ENCODE results near the gene PKN3. TPM values are rescaled to one million over a fixed set of nuclear protein-coding genes. Genes with fewer than 3 reads are reported as not detected.

PKN3 gene
- total and polyA plus RNA-seq, 4 donors, result 0.61 to 4.2 (median 1.5) TPM

DNA sequence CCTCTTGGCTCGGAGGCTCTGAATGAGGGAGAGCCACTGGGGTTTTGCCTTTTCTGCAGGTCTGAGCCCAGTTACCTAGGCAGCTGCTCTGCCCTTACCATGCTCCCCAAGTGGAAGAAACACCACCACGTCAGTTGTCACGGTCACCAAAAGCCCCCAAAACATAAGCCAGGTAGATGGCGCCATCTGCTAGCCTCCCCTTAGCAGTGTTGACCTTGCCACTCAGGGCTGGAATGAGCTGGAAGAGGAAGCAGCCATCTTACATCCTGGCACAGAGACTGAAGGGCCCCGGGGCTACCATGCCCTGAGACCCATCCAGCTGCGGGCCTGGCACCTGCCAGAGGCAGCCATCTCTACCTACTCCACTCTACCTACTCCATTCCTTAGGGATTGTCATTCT is 62.1 kb downstream of the PKN3 start:
- Histone ChIP-seq H3K9ac (ENCODE audit: low read depth in 1 of 2, low read length in 2 of 2) (no peak overlapping the region), H3K4me3 (ENCODE audit: low read depth in 1 of 3, low read length in 3 of 3) (no peak overlapping the region), H3K9me3 (ENCODE audit: control insufficient read depth in 4 of 4, low read length in 3 of 4) (no peaks in the 10 kb centered on the region), H3K4me1 (ENCODE audit: control insufficient read depth in 4 of 4, insufficient read depth in 4 of 4, low read length in 3 of 4) (peaks cover 21 to 68% (median 55%) of the 10 kb centered on the region in 4 donors), H3K27me3 (ENCODE audit: control insufficient read depth in 4 of 4, insufficient read depth in 4 of 4, low read length in 3 of 4) (no peaks in the 10 kb centered on the region), H3K27ac (ENCODE audit: low read depth in 1 of 2, low read length in 2 of 2) (peak overlapping the region; percentile 81 to 90), H3K36me3 (ENCODE audit: control insufficient read depth in 4 of 4, insufficient read depth in 3 of 4, low read depth in 1 of 4, low read length in 3 of 4) (peaks cover 0 to 2% (median 0%) of the 10 kb centered on the region in 4 donors)
- DNase-seq (ENCODE audit: low spot score), result no peak
- TF ChIP-seq, protein P1, sequence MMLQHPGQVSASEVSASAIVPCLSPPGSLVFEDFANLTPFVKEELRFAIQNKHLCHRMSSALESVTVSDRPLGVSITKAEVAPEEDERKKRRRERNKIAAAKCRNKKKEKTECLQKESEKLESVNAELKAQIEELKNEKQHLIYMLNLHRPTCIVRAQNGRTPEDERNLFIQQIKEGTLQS (IDR thresholded peaks at IDR 0.05), result no peak
- TF ChIP-seq HNF4G (IDR thresholded peaks at IDR 0.05), result no peak
- TF ChIP-seq, protein P2, sequence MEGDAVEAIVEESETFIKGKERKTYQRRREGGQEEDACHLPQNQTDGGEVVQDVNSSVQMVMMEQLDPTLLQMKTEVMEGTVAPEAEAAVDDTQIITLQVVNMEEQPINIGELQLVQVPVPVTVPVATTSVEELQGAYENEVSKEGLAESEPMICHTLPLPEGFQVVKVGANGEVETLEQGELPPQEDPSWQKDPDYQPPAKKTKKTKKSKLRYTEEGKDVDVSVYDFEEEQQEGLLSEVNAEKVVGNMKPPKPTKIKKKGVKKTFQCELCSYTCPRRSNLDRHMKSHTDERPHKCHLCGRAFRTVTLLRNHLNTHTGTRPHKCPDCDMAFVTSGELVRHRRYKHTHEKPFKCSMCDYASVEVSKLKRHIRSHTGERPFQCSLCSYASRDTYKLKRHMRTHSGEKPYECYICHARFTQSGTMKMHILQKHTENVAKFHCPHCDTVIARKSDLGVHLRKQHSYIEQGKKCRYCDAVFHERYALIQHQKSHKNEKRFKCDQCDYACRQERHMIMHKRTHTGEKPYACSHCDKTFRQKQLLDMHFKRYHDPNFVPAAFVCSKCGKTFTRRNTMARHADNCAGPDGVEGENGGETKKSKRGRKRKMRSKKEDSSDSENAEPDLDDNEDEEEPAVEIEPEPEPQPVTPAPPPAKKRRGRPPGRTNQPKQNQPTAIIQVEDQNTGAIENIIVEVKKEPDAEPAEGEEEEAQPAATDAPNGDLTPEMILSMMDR (IDR thresholded peaks at IDR 0.05; ENCODE audit: low read depth, low read length, missing input control), result no peak
- WGBS, result 90% methylated on average over 6 of the region's 6 CpGs

DNA sequence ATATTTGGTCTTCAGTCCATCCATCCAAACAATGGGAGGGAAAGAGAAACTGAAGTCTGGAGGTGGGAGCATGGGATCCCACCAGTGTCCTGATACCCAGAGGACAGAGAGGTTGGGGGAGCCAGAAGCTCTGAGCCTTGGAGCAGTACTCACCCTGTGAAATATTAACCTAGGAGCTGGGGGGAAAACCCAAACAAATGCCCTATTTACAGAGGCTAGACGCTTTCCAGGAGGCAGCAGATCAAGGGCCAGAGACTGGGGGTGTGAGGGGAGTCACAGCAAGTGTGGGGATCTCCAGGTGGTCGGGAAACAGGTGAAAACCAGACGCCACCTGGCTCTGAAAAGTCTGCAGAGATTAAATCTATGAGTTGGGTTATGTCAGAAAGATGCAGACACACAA is 63.2 kb downstream of the PKN3 start:
- no peaks in the 10 kb centered on the region for H3K9me3 ChIP-seq (ENCODE audit: control insufficient read depth in 4 of 4, low read length in 3 of 4)
- peaks cover 0 to 2% (median 0%) of the 10 kb centered on the region in 4 donors for H3K36me3 ChIP-seq (ENCODE audit: control insufficient read depth in 4 of 4, insufficient read depth in 3 of 4, low read depth in 1 of 4, low read length in 3 of 4)
- no peaks in the 10 kb centered on the region for H3K27me3 ChIP-seq (ENCODE audit: control insufficient read depth in 4 of 4, insufficient read depth in 4 of 4, low read length in 3 of 4)
- peak overlapping the region in 1 of 3 donors; percentile 20 for H3K4me3 ChIP-seq (ENCODE audit: low read depth in 1 of 3, low read length in 3 of 3)
- TF ChIP-seq EGR1 (IDR thresholded peaks at IDR 0.05; ENCODE audit: low read depth in 2 of 2), result no peak
- TF ChIP-seq, protein P2 (IDR thresholded peaks at IDR 0.05; ENCODE audit: low read depth, low read length, missing input control), result no peak
- TF ChIP-seq HNF4A (conservative IDR thresholded peaks at IDR 0.05), result peak; percentile 30 to 44
- TF ChIP-seq, protein P1 (IDR thresholded peaks at IDR 0.05), result no peak
- TF ChIP-seq RXRA (IDR thresholded peaks at IDR 0.05), result peak in 1 of 2 donors; percentile 27
- peak in 1 of 2 donors; percentile 47 for TF ChIP-seq GABPA (IDR thresholded peaks at IDR 0.05 in 1 of 2, conservative IDR thresholded peaks at IDR 0.05 in 1 of 2)
- TF ChIP-seq TAF1 (conservative IDR thresholded peaks at IDR 0.05), result no peak
- peak; percentile 18 to 21 for TF ChIP-seq RAD21 (IDR thresholded peaks at IDR 0.05)
- peak in 1 of 2 donors; percentile 40 for TF ChIP-seq JUND (IDR thresholded peaks at IDR 0.05)
- peak; percentile 84 for TF ChIP-seq FOXA2 (IDR thresholded peaks at IDR 0.05)
- peak; percentile 81 for TF ChIP-seq FOXA1 (IDR thresholded peaks at IDR 0.05)
- TF ChIP-seq, protein P3, sequence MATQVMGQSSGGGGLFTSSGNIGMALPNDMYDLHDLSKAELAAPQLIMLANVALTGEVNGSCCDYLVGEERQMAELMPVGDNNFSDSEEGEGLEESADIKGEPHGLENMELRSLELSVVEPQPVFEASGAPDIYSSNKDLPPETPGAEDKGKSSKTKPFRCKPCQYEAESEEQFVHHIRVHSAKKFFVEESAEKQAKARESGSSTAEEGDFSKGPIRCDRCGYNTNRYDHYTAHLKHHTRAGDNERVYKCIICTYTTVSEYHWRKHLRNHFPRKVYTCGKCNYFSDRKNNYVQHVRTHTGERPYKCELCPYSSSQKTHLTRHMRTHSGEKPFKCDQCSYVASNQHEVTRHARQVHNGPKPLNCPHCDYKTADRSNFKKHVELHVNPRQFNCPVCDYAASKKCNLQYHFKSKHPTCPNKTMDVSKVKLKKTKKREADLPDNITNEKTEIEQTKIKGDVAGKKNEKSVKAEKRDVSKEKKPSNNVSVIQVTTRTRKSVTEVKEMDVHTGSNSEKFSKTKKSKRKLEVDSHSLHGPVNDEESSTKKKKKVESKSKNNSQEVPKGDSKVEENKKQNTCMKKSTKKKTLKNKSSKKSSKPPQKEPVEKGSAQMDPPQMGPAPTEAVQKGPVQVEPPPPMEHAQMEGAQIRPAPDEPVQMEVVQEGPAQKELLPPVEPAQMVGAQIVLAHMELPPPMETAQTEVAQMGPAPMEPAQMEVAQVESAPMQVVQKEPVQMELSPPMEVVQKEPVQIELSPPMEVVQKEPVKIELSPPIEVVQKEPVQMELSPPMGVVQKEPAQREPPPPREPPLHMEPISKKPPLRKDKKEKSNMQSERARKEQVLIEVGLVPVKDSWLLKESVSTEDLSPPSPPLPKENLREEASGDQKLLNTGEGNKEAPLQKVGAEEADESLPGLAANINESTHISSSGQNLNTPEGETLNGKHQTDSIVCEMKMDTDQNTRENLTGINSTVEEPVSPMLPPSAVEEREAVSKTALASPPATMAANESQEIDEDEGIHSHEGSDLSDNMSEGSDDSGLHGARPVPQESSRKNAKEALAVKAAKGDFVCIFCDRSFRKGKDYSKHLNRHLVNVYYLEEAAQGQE (IDR thresholded peaks at IDR 0.05), result peak; percentile 29
- no peak for TF ChIP-seq HNF4G (IDR thresholded peaks at IDR 0.05)
- TF ChIP-seq NR2F2 (IDR thresholded peaks at IDR 0.05), result no peak
- TF ChIP-seq, protein P4, sequence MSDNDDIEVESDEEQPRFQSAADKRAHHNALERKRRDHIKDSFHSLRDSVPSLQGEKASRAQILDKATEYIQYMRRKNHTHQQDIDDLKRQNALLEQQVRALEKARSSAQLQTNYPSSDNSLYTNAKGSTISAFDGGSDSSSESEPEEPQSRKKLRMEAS (IDR thresholded peaks at IDR 0.05), result no peak
- TF ChIP-seq SP1 (IDR thresholded peaks at IDR 0.05), result peak; percentile 27
- TF ChIP-seq, protein P5, sequence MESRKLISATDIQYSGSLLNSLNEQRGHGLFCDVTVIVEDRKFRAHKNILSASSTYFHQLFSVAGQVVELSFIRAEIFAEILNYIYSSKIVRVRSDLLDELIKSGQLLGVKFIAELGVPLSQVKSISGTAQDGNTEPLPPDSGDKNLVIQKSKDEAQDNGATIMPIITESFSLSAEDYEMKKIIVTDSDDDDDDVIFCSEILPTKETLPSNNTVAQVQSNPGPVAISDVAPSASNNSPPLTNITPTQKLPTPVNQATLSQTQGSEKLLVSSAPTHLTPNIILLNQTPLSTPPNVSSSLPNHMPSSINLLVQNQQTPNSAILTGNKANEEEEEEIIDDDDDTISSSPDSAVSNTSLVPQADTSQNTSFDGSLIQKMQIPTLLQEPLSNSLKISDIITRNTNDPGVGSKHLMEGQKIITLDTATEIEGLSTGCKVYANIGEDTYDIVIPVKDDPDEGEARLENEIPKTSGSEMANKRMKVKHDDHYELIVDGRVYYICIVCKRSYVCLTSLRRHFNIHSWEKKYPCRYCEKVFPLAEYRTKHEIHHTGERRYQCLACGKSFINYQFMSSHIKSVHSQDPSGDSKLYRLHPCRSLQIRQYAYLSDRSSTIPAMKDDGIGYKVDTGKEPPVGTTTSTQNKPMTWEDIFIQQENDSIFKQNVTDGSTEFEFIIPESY (IDR thresholded peaks at IDR 0.05), result peak; percentile 15
- no peak for TF ChIP-seq YY1 (IDR thresholded peaks at IDR 0.05)
- WGBS, result 30% methylated on average over 3 of the region's 3 CpGs
- H3K9ac ChIP-seq (ENCODE audit: low read depth in 1 of 2, low read length in 2 of 2), result peak overlapping the region in 1 of 2 donors; percentile 3
- DNase-seq (ENCODE audit: low spot score), result no peak
- peak overlapping the region; percentile 11 to 36 for H3K27ac ChIP-seq (ENCODE audit: low read depth in 1 of 2, low read length in 2 of 2)
- peaks cover 24 to 79% (median 63%) of the 10 kb centered on the region in 4 donors for H3K4me1 ChIP-seq (ENCODE audit: control insufficient read depth in 4 of 4, insufficient read depth in 4 of 4, low read length in 3 of 4)

All from liver (tissue), 9 donors.